GM04504 (cell line): ENCODE measurements around the gene PNPLA6.
"Not testable (repeated sequence)": the region's sequence is repeated elsewhere in the genome, so short reads cannot be mapped to it uniquely, and the experiment has no call there.

ENCODE experiments used
- DNase-seq: peaks from one replicate; pipeline ENCODE4 v3.0.0-alpha.2; 2012; ENCODE audit warnings: low read depth

The PNPLA6 gene

GRCh38 chr19:7533925-7534480, 1.5 kb upstream of the PNPLA6 start:
- peak; percentile 60 for DNase-seq

- peak; percentile 70 for DNase-seq
Measured at GRCh38 chr19:7534531-7535046, 928 bp upstream of the PNPLA6 start.

- DNase-seq: no peak
Measured at GRCh38 chr19:7535998-7536695, 630 bp downstream of the PNPLA6 start.

GRCh38 chr19:7538990-7539389, 3.5 kb downstream of the PNPLA6 start:
- DNase-seq: not testable (repeated sequence)

- no peak for DNase-seq
Measured at GRCh38 chr19:7539827-7540425, 4.4 kb downstream of the PNPLA6 start.

GRCh38 chr19:7540761-7541474, 5.4 kb downstream of the PNPLA6 start:
- DNase-seq: no peak

- no peak for DNase-seq
Measured at GRCh38 chr19:7541475-7541824, 5.9 kb downstream of the PNPLA6 start.

GRCh38 chr19:7541828-7542443, 6.4 kb downstream of the PNPLA6 start:
- DNase-seq: no peak

GRCh38 chr19:7542556-7543348, 7.2 kb downstream of the PNPLA6 start:
- DNase-seq: no peak

GRCh38 chr19:7544626-7545025, 9.1 kb downstream of the PNPLA6 start:
- no peak for DNase-seq

- no peak for DNase-seq
Measured at GRCh38 chr19:7545300-7545699, 9.8 kb downstream of the PNPLA6 start.

- no peak for DNase-seq
Measured at GRCh38 chr19:7545904-7546303, 10.4 kb downstream of the PNPLA6 start.

GRCh38 chr19:7547159-7547558, 11.6 kb downstream of the PNPLA6 start:
- DNase-seq: no peak

GRCh38 chr19:7549429-7550148, 14.1 kb downstream of the PNPLA6 start:
- DNase-seq: no peak

- no peak for DNase-seq
Measured at GRCh38 chr19:7550169-7550770, 14.8 kb downstream of the PNPLA6 start.

- DNase-seq: no peak
Measured at GRCh38 chr19:7550987-7551761, 15.7 kb downstream of the PNPLA6 start.

GRCh38 chr19:7552781-7553180, 17.3 kb downstream of the PNPLA6 start:
- DNase-seq: no peak

GRCh38 chr19:7554565-7554964, 19.0 kb downstream of the PNPLA6 start:
- no peak for DNase-seq

- no peak for DNase-seq
Measured at GRCh38 chr19:7554990-7555864, 19.7 kb downstream of the PNPLA6 start.
